Lower leg skin (tissue), 3 donors: ENCODE measurements around the gene KLB.

Source experiments
- POLR2A ChIP-seq, 2 donors: fragments of 450-650 bp; IDR thresholded peaks; one replicate each; pipeline ENCODE4 v1.6.1; 2016 to 2017; ENCODE audit warnings: antibody characterized with exemption in 2 of 2, mild to moderate bottlenecking in 1 of 2, moderate library complexity in 1 of 2
- TF ChIP-seq, protein P1 (sequence below), 3 donors: fragments of 450-650 bp; IDR thresholded peaks; one replicate each; pipeline ENCODE4 v1.5.1; 2016; ENCODE audit warnings: antibody characterized with exemption in 3 of 3, mild to moderate bottlenecking in 3 of 3, moderate library complexity in 2 of 3

DNA sequence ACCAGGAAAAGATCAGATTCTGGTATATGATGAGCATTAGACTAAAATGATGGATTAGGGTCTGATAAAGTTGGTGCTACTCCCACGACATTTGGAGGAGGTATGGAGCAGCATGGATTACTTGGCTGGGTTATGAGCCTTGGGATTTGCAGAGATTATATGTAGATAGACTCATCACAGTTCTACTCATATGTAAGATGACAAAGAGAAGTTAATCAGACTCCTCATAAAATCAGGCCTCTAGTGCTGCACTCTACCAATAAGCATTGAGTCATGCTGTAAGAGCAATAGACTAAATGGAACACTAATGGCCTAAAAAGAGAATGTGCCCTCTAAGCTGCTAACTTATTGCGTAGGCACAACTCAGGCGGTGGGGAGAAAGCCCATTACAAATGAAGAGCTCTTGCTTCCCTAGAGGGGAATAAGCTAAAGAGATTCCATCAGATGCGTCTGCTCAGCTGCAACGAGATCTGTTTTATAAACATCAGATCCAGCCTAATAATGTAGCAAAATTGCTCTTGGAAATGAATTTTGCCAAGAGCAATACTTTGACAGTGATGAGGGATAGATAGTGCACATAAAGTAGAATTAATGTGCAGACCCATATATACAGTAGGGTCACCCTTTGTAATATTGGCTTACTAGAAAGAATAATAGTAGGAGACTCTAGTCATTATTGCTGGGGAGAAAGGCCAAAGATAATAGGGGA, 69.6 kb downstream of the KLB start:
- TF ChIP-seq, protein P1, sequence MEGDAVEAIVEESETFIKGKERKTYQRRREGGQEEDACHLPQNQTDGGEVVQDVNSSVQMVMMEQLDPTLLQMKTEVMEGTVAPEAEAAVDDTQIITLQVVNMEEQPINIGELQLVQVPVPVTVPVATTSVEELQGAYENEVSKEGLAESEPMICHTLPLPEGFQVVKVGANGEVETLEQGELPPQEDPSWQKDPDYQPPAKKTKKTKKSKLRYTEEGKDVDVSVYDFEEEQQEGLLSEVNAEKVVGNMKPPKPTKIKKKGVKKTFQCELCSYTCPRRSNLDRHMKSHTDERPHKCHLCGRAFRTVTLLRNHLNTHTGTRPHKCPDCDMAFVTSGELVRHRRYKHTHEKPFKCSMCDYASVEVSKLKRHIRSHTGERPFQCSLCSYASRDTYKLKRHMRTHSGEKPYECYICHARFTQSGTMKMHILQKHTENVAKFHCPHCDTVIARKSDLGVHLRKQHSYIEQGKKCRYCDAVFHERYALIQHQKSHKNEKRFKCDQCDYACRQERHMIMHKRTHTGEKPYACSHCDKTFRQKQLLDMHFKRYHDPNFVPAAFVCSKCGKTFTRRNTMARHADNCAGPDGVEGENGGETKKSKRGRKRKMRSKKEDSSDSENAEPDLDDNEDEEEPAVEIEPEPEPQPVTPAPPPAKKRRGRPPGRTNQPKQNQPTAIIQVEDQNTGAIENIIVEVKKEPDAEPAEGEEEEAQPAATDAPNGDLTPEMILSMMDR (IDR thresholded peaks at IDR 0.05): no peak
- no peak for TF ChIP-seq POLR2A (IDR thresholded peaks at IDR 0.05)
